PC-9 (cell line): ENCODE data around the gene SNX33.

ENCODE experiments used
- EZH2 ChIP-seq: fragments of 200-600 bp; sonication (generic); IDR thresholded peaks from 2 replicates; pipeline ENCODE4 v1.8.0; 2017; ENCODE audit warnings: antibody characterized with exemption, low read depth
- TF ChIP-seq, protein P1 (sequence below): fragments of 200-600 bp; sonication (generic); conservative IDR thresholded peaks from 2 replicates; pipeline ENCODE4 v1.6.1; 2017; ENCODE audit warnings: mixed run types, antibody characterized with exemption, mild to moderate bottlenecking, moderate library complexity

DNA sequence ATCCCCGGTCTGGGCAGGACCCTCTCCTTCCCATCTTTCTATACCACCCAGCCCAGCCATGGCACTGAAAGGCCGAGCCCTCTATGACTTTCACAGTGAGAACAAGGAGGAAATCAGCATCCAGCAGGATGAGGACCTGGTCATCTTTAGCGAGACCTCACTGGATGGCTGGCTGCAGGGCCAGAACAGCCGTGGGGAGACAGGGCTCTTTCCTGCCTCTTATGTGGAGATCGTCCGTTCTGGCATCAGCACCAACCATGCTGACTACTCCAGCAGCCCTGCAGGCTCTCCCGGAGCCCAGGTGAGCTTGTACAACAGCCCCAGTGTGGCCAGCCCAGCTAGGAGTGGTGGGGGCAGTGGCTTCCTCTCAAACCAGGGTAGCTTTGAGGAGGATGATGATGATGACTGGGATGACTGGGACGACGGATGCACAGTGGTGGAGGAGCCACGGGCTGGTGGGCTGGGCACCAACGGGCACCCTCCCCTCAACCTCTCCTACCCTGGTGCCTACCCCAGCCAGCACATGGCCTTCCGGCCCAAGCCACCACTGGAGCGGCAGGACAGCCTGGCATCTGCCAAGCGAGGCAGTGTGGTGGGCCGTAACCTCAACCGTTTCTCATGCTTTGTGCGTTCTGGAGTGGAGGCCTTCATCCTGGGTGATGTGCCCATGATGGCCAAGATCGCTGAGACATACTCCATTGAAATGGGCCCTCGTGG lies 1.5 kb downstream of the SNX33 start:
- TF ChIP-seq, protein P1, sequence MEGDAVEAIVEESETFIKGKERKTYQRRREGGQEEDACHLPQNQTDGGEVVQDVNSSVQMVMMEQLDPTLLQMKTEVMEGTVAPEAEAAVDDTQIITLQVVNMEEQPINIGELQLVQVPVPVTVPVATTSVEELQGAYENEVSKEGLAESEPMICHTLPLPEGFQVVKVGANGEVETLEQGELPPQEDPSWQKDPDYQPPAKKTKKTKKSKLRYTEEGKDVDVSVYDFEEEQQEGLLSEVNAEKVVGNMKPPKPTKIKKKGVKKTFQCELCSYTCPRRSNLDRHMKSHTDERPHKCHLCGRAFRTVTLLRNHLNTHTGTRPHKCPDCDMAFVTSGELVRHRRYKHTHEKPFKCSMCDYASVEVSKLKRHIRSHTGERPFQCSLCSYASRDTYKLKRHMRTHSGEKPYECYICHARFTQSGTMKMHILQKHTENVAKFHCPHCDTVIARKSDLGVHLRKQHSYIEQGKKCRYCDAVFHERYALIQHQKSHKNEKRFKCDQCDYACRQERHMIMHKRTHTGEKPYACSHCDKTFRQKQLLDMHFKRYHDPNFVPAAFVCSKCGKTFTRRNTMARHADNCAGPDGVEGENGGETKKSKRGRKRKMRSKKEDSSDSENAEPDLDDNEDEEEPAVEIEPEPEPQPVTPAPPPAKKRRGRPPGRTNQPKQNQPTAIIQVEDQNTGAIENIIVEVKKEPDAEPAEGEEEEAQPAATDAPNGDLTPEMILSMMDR = no peak
- TF ChIP-seq EZH2 = no peak
